H9 (cell line): ENCODE measurements around the gene RAB40B. TPM values are rescaled to one million over a fixed set of nuclear protein-coding genes. Genes with fewer than 3 reads are reported as not detected.
"Not testable (repeated sequence)": the region's sequence is repeated elsewhere in the genome, so short reads cannot be mapped to it uniquely, and the experiment has no call there.

ENCODE experiments used
- DNase-seq: peaks from one replicate; pipeline ENCODE4 v3.0.0-alpha.2; 2017
- H2AFZ ChIP-seq: one replicate; pipeline ENCODE4 v1.6.1; 2013; ENCODE audit warnings: mild to moderate bottlenecking, low read length, control low read depth, moderate library complexity
- H2AK5ac ChIP-seq: 2 replicates; pipeline ENCODE4 v1.6.1; 2013; ENCODE audit warnings: low read length, control low read depth, mixed read lengths; ENCODE audit not compliant: insufficient read length
- H2BK120ac ChIP-seq: one replicate; pipeline ENCODE4 v1.6.1; 2013; ENCODE audit warnings: low read depth, mild to moderate bottlenecking, low read length, control low read depth, inconsistent platforms; ENCODE audit not compliant: poor library complexity, severe bottlenecking
- H2BK12ac ChIP-seq: 2 replicates; pipeline ENCODE4 v1.6.1; 2013; ENCODE audit warnings: low read length, control low read depth, mixed read lengths, low read depth; ENCODE audit not compliant: insufficient read length
- H2BK15ac ChIP-seq: 2 replicates; pipeline ENCODE4 v1.6.1; 2013; ENCODE audit warnings: low read depth, low read length, control low read depth
- H2BK20ac ChIP-seq: one replicate; pipeline ENCODE4 v1.6.1; 2013; ENCODE audit warnings: low read depth, mild to moderate bottlenecking, low read length, control low read depth, inconsistent platforms; ENCODE audit not compliant: poor library complexity, severe bottlenecking
- H2BK5ac ChIP-seq: 2 replicates; pipeline ENCODE4 v1.6.1; 2013; ENCODE audit warnings: low read length, control low read depth, mixed read lengths; ENCODE audit not compliant: insufficient read length
- H3K14ac ChIP-seq: 2 replicates; pipeline ENCODE4 v1.6.1; 2013; ENCODE audit warnings: low read length, control low read depth; ENCODE audit not compliant: insufficient read depth
- H3K18ac ChIP-seq: 2 replicates; pipeline ENCODE4 v1.6.1; 2013; ENCODE audit warnings: low read depth, mild to moderate bottlenecking, mixed read lengths, low read length, control low read depth; ENCODE audit not compliant: insufficient read length
- H3K23ac ChIP-seq: 2 replicates; pipeline ENCODE4 v1.6.1; 2013; ENCODE audit warnings: low read length, control low read depth, mixed read lengths, low read depth; ENCODE audit not compliant: insufficient read length
- H3K23me2 ChIP-seq: 2 replicates; pipeline ENCODE4 v1.6.1; 2013; ENCODE audit warnings: low read depth, mild to moderate bottlenecking, mixed read lengths, low read length, control low read depth; ENCODE audit not compliant: insufficient read length, poor library complexity, severe bottlenecking
- H3K27ac ChIP-seq: 2 replicates; pipeline ENCODE4 v1.5.1; 2013; ENCODE audit warnings: low read length, control low read depth, mixed read lengths, low read depth; ENCODE audit not compliant: insufficient read length
- H3K27me3 ChIP-seq: 2 replicates; pipeline ENCODE4 v1.6.1; 2013; ENCODE audit warnings: low read length, control low read depth, inconsistent platforms; ENCODE audit not compliant: insufficient read depth
- H3K4ac ChIP-seq: 2 replicates; pipeline ENCODE4 v1.6.1; 2013; ENCODE audit warnings: low read depth, mild to moderate bottlenecking, control low read depth, inconsistent platforms, low read length, moderate library complexity
- H3K4me1 ChIP-seq: 2 replicates; pipeline ENCODE4 v1.6.1; 2013; ENCODE audit warnings: low read length, control low read depth, inconsistent platforms; ENCODE audit not compliant: insufficient read depth
- H3K4me2 ChIP-seq: 2 replicates; pipeline ENCODE4 v1.6.1; 2013; ENCODE audit warnings: low read length, control low read depth, mixed read lengths; ENCODE audit not compliant: insufficient read length, insufficient read depth
- H3K56ac ChIP-seq: 2 replicates; pipeline ENCODE4 v1.6.1; 2013; ENCODE audit warnings: low read depth, mild to moderate bottlenecking, mixed read lengths, low read length, control low read depth; ENCODE audit not compliant: insufficient read length
- H3K79me1 ChIP-seq: 2 replicates; pipeline ENCODE4 v1.6.1; 2013; ENCODE audit warnings: low read depth, mild to moderate bottlenecking, moderate library complexity, low read length, control low read depth, inconsistent platforms; ENCODE audit not compliant: insufficient read depth, poor library complexity, severe bottlenecking
- H3K79me2 ChIP-seq: 2 replicates; pipeline ENCODE4 v1.6.1; 2013; ENCODE audit warnings: low read length, control low read depth, inconsistent platforms; ENCODE audit not compliant: insufficient read depth
- H3K9ac ChIP-seq: 2 replicates; pipeline ENCODE4 v1.6.1; 2013; ENCODE audit warnings: low read length, control low read depth, mixed read lengths; ENCODE audit not compliant: insufficient read length; ENCODE audit errors: extremely low read depth
- H3K9me3 ChIP-seq: one replicate; pipeline ENCODE4 v1.6.1; 2013; ENCODE audit warnings: low read depth, low read length, inconsistent platforms; ENCODE audit not compliant: control insufficient read depth
- H3T11ph ChIP-seq: one replicate; pipeline ENCODE4 v1.6.1; 2013; ENCODE audit warnings: mild to moderate bottlenecking, low read length, control low read depth, inconsistent platforms
- H4K20me1 ChIP-seq: one replicate; pipeline ENCODE4 v1.6.1; 2013; ENCODE audit not compliant: control insufficient read depth, insufficient read length, insufficient read depth
- H4K5ac ChIP-seq: 2 replicates; pipeline ENCODE4 v1.6.1; 2013; ENCODE audit warnings: low read depth, mild to moderate bottlenecking, mixed read lengths, low read length, control low read depth; ENCODE audit not compliant: insufficient read length
- H4K8ac ChIP-seq: replicated peaks from 2 replicates; pipeline ENCODE4 v1.6.1; 2013; ENCODE audit warnings: low read length, control low read depth, mixed read lengths, low read depth; ENCODE audit not compliant: insufficient read length
- H4K91ac ChIP-seq: 2 replicates; pipeline ENCODE4 v1.6.1; 2013; ENCODE audit warnings: low read depth, mild to moderate bottlenecking, moderate library complexity, mixed read lengths, low read length, control low read depth; ENCODE audit not compliant: insufficient read length
- H3K27ac Mint-ChIP-seq, 3 experiments: 2 replicates in 2 of 3; 3 replicates in 1 of 3; pipeline ENCODE4 v1.8.0; 2020 to 2021; ENCODE audit warnings: mixed read lengths in 3 of 3, mild to moderate bottlenecking in 1 of 3, moderate library complexity in 1 of 3
- H3K27me3 Mint-ChIP-seq: 2 replicates; pipeline ENCODE4 v1.8.0; 2021; ENCODE audit warnings: low read depth, mild to moderate bottlenecking, moderate library complexity, mixed read lengths
- H3K36me3 Mint-ChIP-seq, 3 experiments: 2 replicates in 2 of 3; 3 replicates in 1 of 3; pipeline ENCODE4 v1.8.0; 2020 to 2021; ENCODE audit warnings: low read depth in 3 of 3, mixed read lengths in 3 of 3; ENCODE audit not compliant: insufficient read depth in 1 of 3
- H3K4me1 Mint-ChIP-seq, 2 experiments: 2 replicates each; pipeline ENCODE4 v1.8.0; 2020; ENCODE audit warnings: mixed read lengths in 2 of 2
- H3K4me3 Mint-ChIP-seq, 2 experiments: 2 replicates in 1 of 2; 3 replicates in 1 of 2; pipeline ENCODE4 v1.8.0; 2020 to 2021; ENCODE audit warnings: mild to moderate bottlenecking in 2 of 2, mixed read lengths in 2 of 2, moderate library complexity in 1 of 2
- H3K9me3 Mint-ChIP-seq, 2 experiments: 2 replicates in 1 of 2; 3 replicates in 1 of 2; pipeline ENCODE4 v1.8.0; 2020; ENCODE audit warnings: mild to moderate bottlenecking in 2 of 2, mixed read lengths in 2 of 2, moderate library complexity in 1 of 2
- WGBS: extraction: QIAGEN DNeasy Blood & Tissue Kit; methylation state at CpG from one replicate; pipeline ENCODE4 v1.1.7; 2013; ENCODE audit warnings: missing lambda C conversion rate, low lambda C conversion rate, mixed read lengths; ENCODE audit not compliant: insufficient read length; ENCODE audit errors: extremely low coverage; 5-methylcytosine and 5-hydroxymethylcytosine counted together
- total RNA-seq: library from RNA; stranded (reverse); gene quantifications from 2 replicates; pipeline ENCODE4 v1.2.1, GENCODE V29; 2021
- TF ChIP-seq, protein P1 (sequence below): fragments of 200-600 bp; sonication (generic); conservative IDR thresholded peaks from 3 replicates; pipeline ENCODE4 v1.8.0; 2021; ENCODE audit warnings: antibody characterized with exemption, mild to moderate bottlenecking

The RAB40B gene
- total RNA-seq, 1 experiment from 2014 or later, result 3.5 TPM

DNA sequence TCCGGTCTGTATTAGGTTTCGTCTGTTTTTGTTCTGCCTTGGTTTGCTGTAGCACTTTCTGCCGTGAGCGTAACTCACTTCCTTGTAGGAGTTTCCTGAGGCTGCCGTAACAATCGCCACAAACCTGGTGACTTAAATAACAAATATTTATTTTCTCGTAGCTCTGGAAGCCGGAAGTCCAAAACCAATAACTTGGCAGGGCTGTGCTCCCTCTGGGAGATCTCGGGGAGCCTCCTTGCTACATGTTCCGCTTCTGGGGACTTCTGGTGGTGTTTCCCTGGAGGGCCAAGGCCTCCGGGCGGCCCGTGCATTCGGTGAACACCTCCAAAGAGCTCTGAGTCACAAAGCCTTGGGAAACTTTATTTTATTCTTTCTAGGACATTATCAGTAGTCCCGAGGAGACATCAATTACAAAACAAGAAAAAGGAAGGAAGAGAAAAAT, 43.4 kb downstream of the RAB40B start:
- no peak overlapping the region for H2BK12ac ChIP-seq
- H2BK15ac ChIP-seq, result no peak overlapping the region
- Mint-ChIP-seq H3K27ac (no peak overlapping the region), H3K36me3 (no peaks in the 10 kb centered on the region; a peak in 1 of 7 replicates), H3K9me3 (peaks cover 0 to 4% of the 10 kb centered on the region in 2 experiments; a peak in 1 of 5 replicates), H3K4me3 (no peak overlapping the region), H3K4me1 (no peaks in the 10 kb centered on the region), H3K27me3 (peaks cover 6% of the 10 kb centered on the region)
- TF ChIP-seq, protein P1, sequence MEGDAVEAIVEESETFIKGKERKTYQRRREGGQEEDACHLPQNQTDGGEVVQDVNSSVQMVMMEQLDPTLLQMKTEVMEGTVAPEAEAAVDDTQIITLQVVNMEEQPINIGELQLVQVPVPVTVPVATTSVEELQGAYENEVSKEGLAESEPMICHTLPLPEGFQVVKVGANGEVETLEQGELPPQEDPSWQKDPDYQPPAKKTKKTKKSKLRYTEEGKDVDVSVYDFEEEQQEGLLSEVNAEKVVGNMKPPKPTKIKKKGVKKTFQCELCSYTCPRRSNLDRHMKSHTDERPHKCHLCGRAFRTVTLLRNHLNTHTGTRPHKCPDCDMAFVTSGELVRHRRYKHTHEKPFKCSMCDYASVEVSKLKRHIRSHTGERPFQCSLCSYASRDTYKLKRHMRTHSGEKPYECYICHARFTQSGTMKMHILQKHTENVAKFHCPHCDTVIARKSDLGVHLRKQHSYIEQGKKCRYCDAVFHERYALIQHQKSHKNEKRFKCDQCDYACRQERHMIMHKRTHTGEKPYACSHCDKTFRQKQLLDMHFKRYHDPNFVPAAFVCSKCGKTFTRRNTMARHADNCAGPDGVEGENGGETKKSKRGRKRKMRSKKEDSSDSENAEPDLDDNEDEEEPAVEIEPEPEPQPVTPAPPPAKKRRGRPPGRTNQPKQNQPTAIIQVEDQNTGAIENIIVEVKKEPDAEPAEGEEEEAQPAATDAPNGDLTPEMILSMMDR, result no peak
- H3T11ph ChIP-seq, result no peak overlapping the region
- H3K4me1 ChIP-seq, result no peaks in the 10 kb centered on the region
- H3K23me2 ChIP-seq, result no peaks in the 10 kb centered on the region
- H3K4ac ChIP-seq, result no peak overlapping the region
- H2BK20ac ChIP-seq, result no peak overlapping the region
- no peak overlapping the region for H3K27ac ChIP-seq
- no peaks in the 10 kb centered on the region for H3K27me3 ChIP-seq
- no peak for DNase-seq
- H3K79me2 ChIP-seq, result no peaks in the 10 kb centered on the region
- H4K20me1 ChIP-seq, result no peaks in the 10 kb centered on the region
- no peak overlapping the region for H2AK5ac ChIP-seq
- no peak overlapping the region for H3K4me2 ChIP-seq
- H3K79me1 ChIP-seq, result no peaks in the 10 kb centered on the region
- H3K9me3 ChIP-seq, result no peaks in the 10 kb centered on the region
- no peak overlapping the region for H4K5ac ChIP-seq
- H4K91ac ChIP-seq, result no peak overlapping the region
- H2BK120ac ChIP-seq, result no peak overlapping the region
- no peak overlapping the region for H3K14ac ChIP-seq
- no peak overlapping the region for H3K18ac ChIP-seq
- H3K9ac ChIP-seq, result no peak overlapping the region
- no peak overlapping the region for H3K56ac ChIP-seq
- H2BK5ac ChIP-seq, result no peak overlapping the region
- H4K8ac ChIP-seq, result no peak overlapping the region
- no peak overlapping the region for H3K23ac ChIP-seq
- WGBS, result no CpG with 5 or more reads among the region's 15 CpGs
- H2AFZ ChIP-seq, result no peak overlapping the region

DNA sequence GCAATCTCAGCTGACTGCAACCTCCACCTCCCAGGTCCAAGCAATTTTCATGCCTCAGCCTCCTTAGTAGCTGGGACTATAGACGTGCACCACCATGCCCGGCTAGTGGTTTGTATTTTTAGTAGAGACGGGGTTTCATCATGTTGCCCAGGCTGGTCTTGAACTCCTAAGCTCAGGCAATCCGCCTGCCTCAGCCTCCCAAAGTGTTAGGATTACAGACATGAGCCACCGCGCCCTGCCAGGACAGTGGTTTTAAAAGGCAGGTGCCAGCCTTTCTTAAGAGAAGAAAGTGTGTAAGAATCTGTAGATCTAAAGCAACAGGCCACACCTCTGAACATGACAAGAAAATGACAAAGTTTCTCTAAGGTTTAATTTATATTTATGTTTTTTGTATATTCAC, 43.9 kb downstream of the RAB40B start:
- not testable (repeated sequence) for H2BK12ac ChIP-seq, H4K91ac ChIP-seq, H3K79me2 ChIP-seq, H3K27me3 ChIP-seq, H3K4me1 ChIP-seq, H3K9me3 ChIP-seq, H4K20me1 ChIP-seq, H3K9me3 Mint-ChIP-seq, H2AK5ac ChIP-seq, H2BK20ac ChIP-seq, H3K9ac ChIP-seq, H3K79me1 ChIP-seq, H3K56ac ChIP-seq, H3K4ac ChIP-seq, H3K27me3 Mint-ChIP-seq, H2BK120ac ChIP-seq, H2AFZ ChIP-seq, H3K18ac ChIP-seq, H3K4me3 Mint-ChIP-seq, H3K14ac ChIP-seq, H3K23ac ChIP-seq, H4K8ac ChIP-seq, H3K27ac Mint-ChIP-seq, H3K4me1 Mint-ChIP-seq, H3K27ac ChIP-seq, DNase-seq, H2BK5ac ChIP-seq, H3K23me2 ChIP-seq, H3K4me2 ChIP-seq, H3T11ph ChIP-seq, H3K36me3 Mint-ChIP-seq, H2BK15ac ChIP-seq, H4K5ac ChIP-seq
- WGBS, result no CpG with 5 or more reads among the region's 6 CpGs
